A673 (cell line): ENCODE data around the gene TRRAP. TPM values are rescaled to one million over a fixed set of nuclear protein-coding genes. Genes with fewer than 3 reads are reported as not detected.

Experiments used
- BruUV-seq: library from RNA; stranded (reverse); fragments of 400-500 nt; replicated peaks from 2 replicates; lab custom pipeline; 2021; lab: Mats Ljungman, UMichigan
- CTCF ChIA-PET: fragments of 300-600 bp; sonication (Branson Sonifier 250); formaldehyde crosslinking; loops from one replicate; lab custom pipeline; 2022; ENCODE audit warnings: antibody characterized with exemption; lab: Charles Lee
- POLR2A ChIA-PET: fragments of 300-600 bp; sonication (Branson Sonifier 250); formaldehyde crosslinking; loops from one replicate; lab custom pipeline; 2022; ENCODE audit warnings: antibody characterized with exemption; ENCODE audit not compliant: low non-redundant PET; lab: Charles Lee
- DNase-seq: peaks from one replicate; pipeline ENCODE4 v3.0.0-alpha.2; 2015; ENCODE audit warnings: low spot score
- H3K27ac ChIP-seq: fragments of 200-600 bp; sonication (generic); 2 replicates; pipeline ENCODE4 v1.5.1; 2016; ENCODE audit warnings: mixed run types, low read depth, mild to moderate bottlenecking, mixed read lengths, antibody characterized with exemption, low read length; ENCODE audit not compliant: poor library complexity, severe bottlenecking
- H3K27me3 ChIP-seq: fragments of 200-600 bp; sonication (generic); replicated peaks from 2 replicates; pipeline ENCODE4 v1.6.1; 2017; ENCODE audit warnings: mixed run types, low read depth, mild to moderate bottlenecking, mixed read lengths, antibody characterized with exemption, low read length; ENCODE audit not compliant: insufficient read depth, poor library complexity
- H3K36me3 ChIP-seq: fragments of 200-600 bp; sonication (generic); 2 replicates; pipeline ENCODE4 v1.6.1; 2016; ENCODE audit warnings: mixed run types, mild to moderate bottlenecking, mixed read lengths, antibody characterized with exemption, low read length; ENCODE audit not compliant: insufficient read depth, poor library complexity, severe bottlenecking
- H3K4me1 ChIP-seq: fragments of 200-600 bp; sonication (generic); 2 replicates; pipeline ENCODE4 v1.6.1; 2017; ENCODE audit warnings: mixed run types, mild to moderate bottlenecking, mixed read lengths, antibody characterized with exemption, low read length; ENCODE audit not compliant: insufficient read depth, poor library complexity, severe bottlenecking
- H3K4me3 ChIP-seq: fragments of 200-600 bp; sonication (generic); 2 replicates; pipeline ENCODE4 v1.5.1; 2016; ENCODE audit warnings: low read depth, mixed run types, mild to moderate bottlenecking, mixed read lengths, low read length; ENCODE audit not compliant: poor library complexity, severe bottlenecking
- H3K9me3 ChIP-seq: fragments of 200-600 bp; sonication (generic); 2 replicates; pipeline ENCODE4 v1.6.1; 2016; ENCODE audit warnings: mixed run types, low read depth, mild to moderate bottlenecking, mixed read lengths, antibody characterized with exemption, low read length; ENCODE audit not compliant: poor library complexity, severe bottlenecking
- CTCF ChIP-seq: fragments of 300-800, 200-600 bp; sonication (generic); conservative IDR thresholded peaks from 2 replicates; pipeline ENCODE4 v1.5.1; 2017; ENCODE audit warnings: low read depth, mild to moderate bottlenecking, antibody characterized with exemption, low read length, moderate library complexity, mixed read lengths
- EZH2 ChIP-seq: fragments of 200-600 bp; sonication (generic); IDR thresholded peaks from 2 replicates; pipeline ENCODE4 v1.6.1; 2017; ENCODE audit warnings: borderline replicate concordance, low read depth, mild to moderate bottlenecking, mixed read lengths, antibody characterized with exemption, low read length; ENCODE audit not compliant: poor library complexity, severe bottlenecking
- intact Hi-C: fragments of 100-400 bp; cut with micrococcal nuclease; formaldehyde crosslinking; loops from one replicate; pipeline ENCODE4 v1.10.0; 2022; ENCODE audit not compliant: unreplicated experiment
- total RNA-seq: library from RNA; stranded (reverse); gene quantifications from 2 replicates; pipeline ENCODE4 v1.2.3, GENCODE V29; 2021

TRRAP gene
- total RNA-seq, 1 experiment from 2014 or later = 50.2 TPM

- H3K9me3 ChIP-seq = no peaks in the 10 kb centered on the region
- CTCF ChIA-PET = interaction anchor here (0.6 kb wide), 2 partner anchors 39 to 343 kb away, joined by 3 to 7 read pairs; no protein-coding TSS in a partner anchor
- no peaks in the 10 kb centered on the region for H3K27me3 ChIP-seq
- H3K27ac ChIP-seq = no peak overlapping the region
- TF ChIP-seq CTCF = no peak
- TF ChIP-seq EZH2 = no peak
- BruUV-seq = no TSS peak
- intact Hi-C loops = no loop called here
- H3K4me3 ChIP-seq = no peak overlapping the region
- DNase-seq = no peak
- peaks cover 10% of the 10 kb centered on the region for H3K4me1 ChIP-seq
- POLR2A ChIA-PET = no interaction called here
- H3K36me3 ChIP-seq = no peaks in the 10 kb centered on the region
Observed at GRCh38 chr7:98833022-98833421, 45.3 kb upstream of the TRRAP start.

DNA sequence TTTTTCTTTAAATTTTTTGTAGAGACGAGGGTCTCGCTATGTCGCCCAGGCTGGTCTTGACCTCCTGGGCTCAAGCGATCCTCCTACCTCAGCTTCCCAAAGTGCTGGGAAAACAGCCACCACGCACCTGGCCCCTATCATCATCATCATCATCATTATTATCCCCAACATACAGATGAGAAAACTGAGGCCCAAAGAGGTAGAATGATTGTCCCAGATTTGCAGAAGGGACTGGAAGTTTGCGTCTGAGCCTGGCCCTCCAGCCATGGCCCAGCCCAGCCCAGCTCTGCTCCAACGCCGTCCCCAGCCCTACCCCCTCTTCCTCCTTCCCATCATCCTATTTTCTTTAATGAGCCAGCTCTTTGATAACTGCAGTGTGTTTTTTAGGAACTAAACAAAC lies 43.4 kb upstream of the TRRAP start:
- no TSS peak for BruUV-seq
- CTCF ChIA-PET = no interaction called here
- Histone ChIP-seq H3K27ac (no peak overlapping the region), H3K4me3 (no peak overlapping the region), H3K9me3 (no peaks in the 10 kb centered on the region), H3K27me3 (no peaks in the 10 kb centered on the region), H3K4me1 (peaks cover 10% of the 10 kb centered on the region), H3K36me3 (no peaks in the 10 kb centered on the region)
- POLR2A ChIA-PET = no interaction called here
- TF ChIP-seq CTCF = no peak
- TF ChIP-seq EZH2 = no peak
- intact Hi-C loops = no loop called here
- DNase-seq = no peak

- POLR2A ChIA-PET = no interaction called here
- TF ChIP-seq EZH2 (no peak), CTCF (peak; percentile 82)
- Histone ChIP-seq H3K27ac (no peak overlapping the region), H3K4me1 (peaks cover 10% of the 10 kb centered on the region), H3K27me3 (no peaks in the 10 kb centered on the region), H3K9me3 (no peaks in the 10 kb centered on the region), H3K4me3 (no peak overlapping the region), H3K36me3 (no peaks in the 10 kb centered on the region)
- CTCF ChIA-PET = interaction anchor here (1.1 kb wide), 1 partner anchor 416 kb away, joined by 4 read pairs; no protein-coding TSS in a partner anchor
- intact Hi-C loops = no loop called here
- DNase-seq = peak; percentile 54
- BruUV-seq = no TSS peak
Observed at GRCh38 chr7:98836811-98837629, 41.3 kb upstream of the TRRAP start.
